ENCODE results near the gene NTMT1. TPM values are rescaled to one million over a fixed set of nuclear protein-coding genes. Genes with fewer than 3 reads are reported as not detected.

NTMT1 gene
- total and polyA plus RNA-seq, 9 of the 15 experiments (the other 6 are each of a cell fraction or from before 2014, with no cell fraction given) = 42.1 to 116 (median 74.7) TPM

DNA sequence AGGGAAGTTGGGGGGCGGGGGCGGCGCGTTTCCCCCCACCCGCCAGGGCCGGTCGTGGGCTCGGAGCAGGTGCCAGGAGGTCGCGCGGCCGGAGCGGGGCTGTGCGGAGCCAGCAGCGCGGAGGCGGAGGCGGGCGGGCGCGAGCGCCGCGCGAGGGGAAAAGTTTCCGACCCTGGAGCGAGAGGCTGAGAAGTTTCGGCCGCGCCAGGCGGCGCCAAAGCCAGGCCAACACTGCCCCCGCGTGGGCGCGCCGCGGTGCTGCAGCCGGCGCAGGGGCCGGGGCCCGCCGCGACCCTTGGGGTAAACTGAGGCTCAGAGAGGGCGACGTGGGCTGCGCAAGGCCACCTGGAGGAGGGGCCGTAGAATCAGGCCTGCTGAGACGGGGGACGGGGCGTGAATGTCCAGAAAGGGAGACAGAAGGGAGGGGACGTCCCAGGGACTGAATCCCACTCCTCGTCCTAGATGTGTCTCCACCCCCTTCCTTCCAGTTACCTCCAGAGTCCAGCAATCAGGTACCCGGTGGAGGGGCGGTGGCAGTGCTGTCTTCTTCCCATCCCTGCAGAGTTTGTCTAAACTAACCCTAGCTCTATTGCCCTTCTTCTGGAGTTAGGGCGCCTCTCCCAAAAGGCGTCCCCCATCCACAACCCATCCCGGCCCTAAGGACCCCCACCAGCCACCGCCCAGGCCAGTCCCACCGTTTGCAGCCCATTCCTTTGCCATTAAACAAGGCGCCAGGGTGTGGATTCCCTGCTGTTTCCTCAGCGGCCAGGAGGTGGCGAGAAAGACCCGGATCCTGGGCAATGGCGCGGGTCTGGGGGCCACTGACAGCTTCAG, 15.3 kb upstream of the NTMT1 start (continued):
- TF ChIP-seq, protein P1, sequence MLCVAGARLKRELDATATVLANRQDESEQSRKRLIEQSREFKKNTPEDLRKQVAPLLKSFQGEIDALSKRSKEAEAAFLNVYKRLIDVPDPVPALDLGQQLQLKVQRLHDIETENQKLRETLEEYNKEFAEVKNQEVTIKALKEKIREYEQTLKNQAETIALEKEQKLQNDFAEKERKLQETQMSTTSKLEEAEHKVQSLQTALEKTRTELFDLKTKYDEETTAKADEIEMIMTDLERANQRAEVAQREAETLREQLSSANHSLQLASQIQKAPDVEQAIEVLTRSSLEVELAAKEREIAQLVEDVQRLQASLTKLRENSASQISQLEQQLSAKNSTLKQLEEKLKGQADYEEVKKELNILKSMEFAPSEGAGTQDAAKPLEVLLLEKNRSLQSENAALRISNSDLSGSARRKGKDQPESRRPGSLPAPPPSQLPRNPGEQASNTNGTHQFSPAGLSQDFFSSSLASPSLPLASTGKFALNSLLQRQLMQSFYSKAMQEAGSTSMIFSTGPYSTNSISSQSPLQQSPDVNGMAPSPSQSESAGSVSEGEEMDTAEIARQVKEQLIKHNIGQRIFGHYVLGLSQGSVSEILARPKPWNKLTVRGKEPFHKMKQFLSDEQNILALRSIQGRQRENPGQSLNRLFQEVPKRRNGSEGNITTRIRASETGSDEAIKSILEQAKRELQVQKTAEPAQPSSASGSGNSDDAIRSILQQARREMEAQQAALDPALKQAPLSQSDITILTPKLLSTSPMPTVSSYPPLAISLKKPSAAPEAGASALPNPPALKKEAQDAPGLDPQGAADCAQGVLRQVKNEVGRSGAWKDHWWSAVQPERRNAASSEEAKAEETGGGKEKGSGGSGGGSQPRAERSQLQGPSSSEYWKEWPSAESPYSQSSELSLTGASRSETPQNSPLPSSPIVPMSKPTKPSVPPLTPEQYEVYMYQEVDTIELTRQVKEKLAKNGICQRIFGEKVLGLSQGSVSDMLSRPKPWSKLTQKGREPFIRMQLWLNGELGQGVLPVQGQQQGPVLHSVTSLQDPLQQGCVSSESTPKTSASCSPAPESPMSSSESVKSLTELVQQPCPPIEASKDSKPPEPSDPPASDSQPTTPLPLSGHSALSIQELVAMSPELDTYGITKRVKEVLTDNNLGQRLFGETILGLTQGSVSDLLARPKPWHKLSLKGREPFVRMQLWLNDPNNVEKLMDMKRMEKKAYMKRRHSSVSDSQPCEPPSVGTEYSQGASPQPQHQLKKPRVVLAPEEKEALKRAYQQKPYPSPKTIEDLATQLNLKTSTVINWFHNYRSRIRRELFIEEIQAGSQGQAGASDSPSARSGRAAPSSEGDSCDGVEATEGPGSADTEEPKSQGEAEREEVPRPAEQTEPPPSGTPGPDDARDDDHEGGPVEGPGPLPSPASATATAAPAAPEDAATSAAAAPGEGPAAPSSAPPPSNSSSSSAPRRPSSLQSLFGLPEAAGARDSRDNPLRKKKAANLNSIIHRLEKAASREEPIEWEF (CRISPR knock-in tag; IDR thresholded peaks at IDR 0.05) = no peak
- TF ChIP-seq CBX3 (IDR thresholded peaks at IDR 0.05; ENCODE audit: borderline replicate concordance in 1 of 2, low read length in 2 of 2) (no peak), ZNF324 (CRISPR knock-in tag; IDR thresholded peaks at IDR 0.05) (no peak), NR2C2 (CRISPR knock-in tag; IDR thresholded peaks at IDR 0.05) (no peak), NR2C2 (tag; IDR thresholded peaks at IDR 0.05) (peak; percentile 45; the same call in 1 of the 2 replicates), BCOR (IDR thresholded peaks at IDR 0.05) (peak; percentile 79), GABPA (tag; conservative IDR thresholded peaks at IDR 0.05; ENCODE audit: low read depth) (no peak), TAL1 (IDR thresholded peaks at IDR 0.05) (no peak), GTF2F1 (IDR thresholded peaks at IDR 0.05; ENCODE audit: low read depth, low read length) (no peak), KLF13 (tag; IDR thresholded peaks at IDR 0.05; ENCODE audit: borderline replicate concordance, low read depth) (peak; percentile 55; the same call in 1 of the 2 replicates), HINFP (tag; conservative IDR thresholded peaks at IDR 0.05; ENCODE audit: low read depth) (no peak), PCBP2 (IDR thresholded peaks at IDR 0.05; ENCODE audit: low read depth, low read length, poor library complexity, severe bottlenecking) (no peak), HCFC1 (IDR thresholded peaks at IDR 0.05; ENCODE audit: low read depth, low read length) (0 out of 2 replicates have a peak, but pooled peaks have one; percentile 39), ELK3 (CRISPR knock-in tag; IDR thresholded peaks at IDR 0.05) (no peak), ETV6 (IDR thresholded peaks at IDR 0.05; ENCODE audit: borderline replicate concordance in 1 of 2, low read depth in 2 of 2, low read length in 1 of 2) (no peak), ETV6 (CRISPR knock-in tag; IDR thresholded peaks at IDR 0.05; ENCODE audit: borderline replicate concordance) (no peak), ZFX (CRISPR knock-in tag; IDR thresholded peaks at IDR 0.05) (no peak), GABPB2 (CRISPR knock-in tag; conservative IDR thresholded peaks at IDR 0.05) (no peak)
- TF ChIP-seq, protein P2, sequence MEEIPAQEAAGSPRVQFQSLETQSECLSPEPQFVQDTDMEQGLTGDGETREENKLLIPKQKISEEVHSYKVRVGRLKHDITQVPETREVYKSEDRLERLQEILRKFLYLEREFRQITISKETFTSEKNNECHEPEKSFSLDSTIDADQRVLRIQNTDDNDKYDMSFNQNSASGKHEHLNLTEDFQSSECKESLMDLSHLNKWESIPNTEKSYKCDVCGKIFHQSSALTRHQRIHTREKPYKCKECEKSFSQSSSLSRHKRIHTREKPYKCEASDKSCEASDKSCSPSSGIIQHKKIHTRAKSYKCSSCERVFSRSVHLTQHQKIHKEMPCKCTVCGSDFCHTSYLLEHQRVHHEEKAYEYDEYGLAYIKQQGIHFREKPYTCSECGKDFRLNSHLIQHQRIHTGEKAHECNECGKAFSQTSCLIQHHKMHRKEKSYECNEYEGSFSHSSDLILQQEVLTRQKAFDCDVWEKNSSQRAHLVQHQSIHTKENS (CRISPR knock-in tag; IDR thresholded peaks at IDR 0.05) = no peak

Data from K562 (cell line).